BE2C (cell line): ENCODE measurements around the gene SRGAP3.

Source experiments
- DNase-seq: peaks from one replicate; pipeline ENCODE4 v3.0.0-alpha.2; 2020
- H3K27me3 ChIP-seq: fragments of 250-450 bp; sonication (Bioruptor Pico); 2 replicates; pipeline ENCODE4 v1.5.1; 2020; ENCODE audit warnings: mild to moderate bottlenecking
- H3K36me3 ChIP-seq: fragments of 250-450 bp; sonication (Bioruptor Pico); 2 replicates; pipeline ENCODE4 v1.5.1; 2020; ENCODE audit warnings: mild to moderate bottlenecking
- H3K4me1 ChIP-seq: fragments of 250-450 bp; sonication (Bioruptor Pico); 2 replicates; pipeline ENCODE4 v1.5.1; 2020
- H3K4me3 ChIP-seq: 2 replicates; pipeline ENCODE4 v1.5.1; 2011; ENCODE audit warnings: low read depth, low read length
- H3K9me3 ChIP-seq: fragments of 250-450 bp; sonication (Bioruptor Pico); 2 replicates; pipeline ENCODE4 v1.5.1; 2020
- TF ChIP-seq, protein P1 (sequence below): IDR thresholded peaks from 2 replicates; pipeline ENCODE4 v1.5.1; 2012; ENCODE audit warnings: mild to moderate bottlenecking, low read depth, low read length

The SRGAP3 gene

DNA sequence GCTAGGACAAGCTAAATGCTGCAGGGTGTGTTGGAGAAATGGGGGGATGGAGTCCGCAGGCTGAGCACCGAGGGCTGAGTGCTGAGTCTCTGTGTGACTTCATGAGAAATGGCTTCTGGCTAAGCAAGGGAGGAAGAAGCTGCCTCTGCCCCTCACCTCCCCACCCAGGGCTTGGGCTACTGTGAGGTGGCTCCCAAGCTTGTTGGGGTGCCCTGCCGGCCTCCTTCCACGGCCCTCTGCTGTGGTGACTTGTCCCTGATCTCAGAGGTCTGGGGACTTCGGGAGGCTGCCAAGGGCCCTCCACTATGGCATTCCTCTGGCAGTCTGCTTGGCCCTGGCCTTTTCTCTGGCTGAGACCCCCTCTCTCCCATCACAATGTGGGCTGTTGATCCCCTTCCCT lies 256.1 kb downstream of the SRGAP3 start:
- H3K4me1 ChIP-seq: no peaks in the 10 kb centered on the region
- H3K27me3 ChIP-seq: no peaks in the 10 kb centered on the region
- DNase-seq: no peak
- TF ChIP-seq, protein P1, sequence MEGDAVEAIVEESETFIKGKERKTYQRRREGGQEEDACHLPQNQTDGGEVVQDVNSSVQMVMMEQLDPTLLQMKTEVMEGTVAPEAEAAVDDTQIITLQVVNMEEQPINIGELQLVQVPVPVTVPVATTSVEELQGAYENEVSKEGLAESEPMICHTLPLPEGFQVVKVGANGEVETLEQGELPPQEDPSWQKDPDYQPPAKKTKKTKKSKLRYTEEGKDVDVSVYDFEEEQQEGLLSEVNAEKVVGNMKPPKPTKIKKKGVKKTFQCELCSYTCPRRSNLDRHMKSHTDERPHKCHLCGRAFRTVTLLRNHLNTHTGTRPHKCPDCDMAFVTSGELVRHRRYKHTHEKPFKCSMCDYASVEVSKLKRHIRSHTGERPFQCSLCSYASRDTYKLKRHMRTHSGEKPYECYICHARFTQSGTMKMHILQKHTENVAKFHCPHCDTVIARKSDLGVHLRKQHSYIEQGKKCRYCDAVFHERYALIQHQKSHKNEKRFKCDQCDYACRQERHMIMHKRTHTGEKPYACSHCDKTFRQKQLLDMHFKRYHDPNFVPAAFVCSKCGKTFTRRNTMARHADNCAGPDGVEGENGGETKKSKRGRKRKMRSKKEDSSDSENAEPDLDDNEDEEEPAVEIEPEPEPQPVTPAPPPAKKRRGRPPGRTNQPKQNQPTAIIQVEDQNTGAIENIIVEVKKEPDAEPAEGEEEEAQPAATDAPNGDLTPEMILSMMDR: no peak
- H3K36me3 ChIP-seq: no peaks in the 10 kb centered on the region
- H3K4me3 ChIP-seq: no peak overlapping the region
- no peaks in the 10 kb centered on the region for H3K9me3 ChIP-seq

DNA sequence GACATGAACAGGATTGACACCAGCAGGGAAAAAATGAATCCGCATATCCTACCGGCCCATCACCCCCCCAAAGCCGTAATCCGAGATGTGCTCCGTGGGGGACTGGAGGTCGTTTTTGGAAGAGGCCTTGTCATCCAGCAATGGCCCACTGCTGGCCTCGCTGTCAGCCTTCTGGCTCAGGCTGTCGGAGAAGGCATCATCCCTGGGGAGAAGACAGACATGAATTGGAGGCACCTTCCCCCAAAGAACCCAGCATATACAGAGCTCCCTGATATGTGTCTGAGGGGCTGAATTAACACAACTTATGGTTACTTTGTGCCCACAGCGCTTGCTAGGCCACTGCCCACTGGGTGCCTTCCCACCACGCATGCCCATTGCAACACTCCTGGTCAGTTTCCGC lies 256.6 kb downstream of the SRGAP3 start:
- no peaks in the 10 kb centered on the region for H3K27me3 ChIP-seq
- no peaks in the 10 kb centered on the region for H3K9me3 ChIP-seq
- no peak overlapping the region for H3K4me3 ChIP-seq
- H3K4me1 ChIP-seq: no peaks in the 10 kb centered on the region
- no peaks in the 10 kb centered on the region for H3K36me3 ChIP-seq
- TF ChIP-seq, protein P1: no peak
- no peak for DNase-seq

DNA sequence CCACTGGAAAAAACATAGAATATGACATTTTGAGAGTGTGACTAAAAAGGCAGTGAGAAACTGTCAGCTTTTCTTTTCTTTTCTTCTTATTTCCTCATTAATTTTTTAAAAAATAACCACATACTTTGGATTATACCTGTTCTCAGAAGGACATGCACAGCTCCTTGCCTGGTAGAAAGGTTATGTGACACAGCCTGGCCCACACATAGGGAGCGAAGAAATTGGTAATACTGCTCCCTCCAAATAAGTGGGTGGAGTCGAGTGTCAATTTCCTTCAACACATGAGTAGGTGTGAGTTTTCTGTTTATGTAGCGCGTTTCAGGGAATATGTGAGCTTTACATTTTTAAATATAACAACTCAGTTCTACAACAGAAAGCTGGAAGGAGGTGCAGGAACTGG lies 257.2 kb downstream of the SRGAP3 start:
- Histone ChIP-seq H3K27me3 (no peaks in the 10 kb centered on the region), H3K9me3 (no peaks in the 10 kb centered on the region), H3K36me3 (no peaks in the 10 kb centered on the region), H3K4me1 (no peaks in the 10 kb centered on the region), H3K4me3 (no peak overlapping the region)
- TF ChIP-seq, protein P1: no peak
- no peak for DNase-seq

DNA sequence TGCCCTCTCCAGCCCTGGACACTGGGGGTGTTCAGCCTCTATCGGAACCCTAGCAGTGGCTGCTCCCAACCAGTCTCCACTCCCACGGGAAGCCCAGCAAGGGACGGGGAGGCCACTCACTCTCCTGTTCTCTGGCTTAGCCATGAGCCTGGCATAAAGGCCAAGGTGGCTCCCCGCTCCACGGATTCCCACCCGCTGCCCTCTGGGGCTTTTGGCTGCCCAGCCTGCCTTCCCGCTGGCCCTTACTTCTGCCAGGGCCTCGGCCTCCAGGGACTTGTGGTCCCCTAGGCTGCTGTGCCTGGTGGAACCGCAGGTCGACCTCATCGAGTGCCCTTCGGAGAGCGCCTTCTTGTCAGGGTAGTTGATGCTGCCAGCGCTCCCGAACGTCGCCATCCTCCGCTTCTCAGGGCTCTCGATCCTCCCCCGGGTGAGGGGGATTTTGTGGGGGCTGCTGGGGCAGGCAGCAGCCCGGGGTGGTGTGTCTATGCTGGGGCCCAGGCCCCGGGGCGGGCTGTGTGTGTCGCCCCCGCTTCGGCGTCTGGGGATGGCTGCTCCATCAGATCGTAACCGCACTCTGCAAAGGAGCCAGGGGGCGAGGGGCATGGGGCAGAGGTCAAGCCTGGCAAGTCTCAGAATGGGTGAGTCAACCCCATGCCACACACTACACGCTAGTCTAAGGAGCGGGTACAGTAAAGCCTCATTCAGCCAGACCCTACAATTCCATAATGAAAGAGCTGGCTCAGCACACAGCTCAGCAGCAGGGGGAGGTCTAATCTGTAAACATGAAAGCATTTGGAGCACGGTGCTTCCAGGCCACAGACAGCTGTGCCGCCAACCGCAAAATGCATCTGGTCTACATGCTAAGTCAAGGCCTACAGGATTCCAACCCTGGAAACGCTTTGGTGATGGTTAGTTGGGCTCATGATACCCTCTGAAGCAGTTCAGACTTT lies 258.9 kb downstream of the SRGAP3 start:
- H3K36me3 ChIP-seq: no peaks in the 10 kb centered on the region
- no peak overlapping the region for H3K4me3 ChIP-seq
- H3K27me3 ChIP-seq: no peaks in the 10 kb centered on the region
- DNase-seq: no peak
- H3K9me3 ChIP-seq: no peaks in the 10 kb centered on the region
- no peaks in the 10 kb centered on the region for H3K4me1 ChIP-seq
- TF ChIP-seq, protein P1: no peak

DNA sequence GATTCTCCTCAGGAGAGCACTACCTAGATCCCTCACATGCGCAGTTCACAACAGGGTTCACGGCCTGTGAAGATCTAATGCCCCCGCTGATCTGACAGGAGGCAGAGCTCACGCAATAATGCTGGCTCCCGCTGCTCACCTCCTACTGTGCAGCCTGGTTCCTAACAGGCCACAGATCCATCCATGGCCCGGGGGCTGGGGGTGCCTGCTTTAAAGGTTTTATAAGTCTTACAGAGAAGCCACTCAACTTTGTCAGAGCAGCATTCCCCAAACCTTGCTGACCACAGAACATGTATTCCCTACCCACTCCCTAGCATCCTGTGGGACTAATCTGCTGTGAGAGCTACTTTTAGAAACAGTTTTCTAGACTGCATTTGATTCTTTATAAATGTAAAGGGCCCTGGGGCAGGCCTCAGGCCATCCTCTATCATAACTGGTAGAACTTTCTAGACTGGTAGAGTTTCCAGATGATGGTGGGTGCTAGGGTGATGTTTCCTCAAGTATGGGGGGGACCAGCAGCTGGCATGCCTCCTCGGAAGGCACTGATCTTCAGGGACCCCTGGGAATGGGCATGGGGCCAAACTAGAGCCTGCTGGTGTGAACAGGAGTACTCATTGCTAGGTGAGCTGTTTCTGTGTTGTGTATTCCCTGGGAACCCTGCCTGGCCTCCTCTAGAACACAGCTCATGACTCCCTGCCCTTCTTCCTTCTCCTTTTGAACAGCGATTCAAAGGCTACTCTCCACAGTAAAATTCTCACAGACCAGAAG lies 260.5 kb downstream of the SRGAP3 start:
- Histone ChIP-seq H3K4me1 (no peaks in the 10 kb centered on the region), H3K27me3 (no peaks in the 10 kb centered on the region), H3K9me3 (no peaks in the 10 kb centered on the region), H3K36me3 (no peaks in the 10 kb centered on the region), H3K4me3 (no peak overlapping the region)
- TF ChIP-seq, protein P1: no peak
- no peak for DNase-seq

DNA sequence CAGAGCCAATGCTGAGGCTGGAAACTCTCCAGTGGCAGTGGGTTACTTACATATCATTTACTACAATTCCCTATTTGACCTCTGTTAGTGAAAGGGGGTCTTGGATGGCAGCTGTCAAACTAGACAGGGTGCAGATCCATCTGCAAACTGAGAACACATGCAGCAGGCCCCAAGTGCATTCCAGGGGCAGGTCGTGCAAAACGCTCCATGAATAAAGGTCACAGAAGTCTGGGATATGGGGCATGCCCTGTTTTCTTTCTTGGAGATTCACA lies 261.1 kb downstream of the SRGAP3 start:
- Histone ChIP-seq H3K4me3 (no peak overlapping the region), H3K9me3 (no peaks in the 10 kb centered on the region), H3K36me3 (no peaks in the 10 kb centered on the region), H3K27me3 (no peaks in the 10 kb centered on the region), H3K4me1 (no peaks in the 10 kb centered on the region)
- TF ChIP-seq, protein P1: no peak
- DNase-seq: no peak
